Peyer's patch (tissue), 4 donors: ENCODE results near the gene ARPC1A.

Experiments
- CTCF ChIP-seq, 6 experiments: fragments of 450-650 bp in 4 of 6; fragments of 200-600 bp in 2 of 6; sonication (generic) in 1 of 6; IDR thresholded peaks; one replicate each; pipeline ENCODE4 v1.5.1; 2017 to 2019; ENCODE audit warnings: antibody characterized with exemption in 6 of 6, mild to moderate bottlenecking in 3 of 6, moderate library complexity in 1 of 6
- POLR2A ChIP-seq, 2 donors: fragments of 450-650 bp; IDR thresholded peaks; one replicate each; pipeline ENCODE4 v1.5.1; 2017; ENCODE audit warnings: antibody characterized with exemption in 2 of 2, mild to moderate bottlenecking in 2 of 2, moderate library complexity in 2 of 2

- TF ChIP-seq CTCF (IDR thresholded peaks at IDR 0.05) (no peak), POLR2A (IDR thresholded peaks at IDR 0.05) (no peak)
These were observed 67.9 kb downstream of the ARPC1A start for GRCh38 chr7:99393355-99394187.
